Sciatic nerve (tissue), 2 donors: Measurements from ENCODE around the gene CIT. TPM values are rescaled to one million over a fixed set of nuclear protein-coding genes. Genes with fewer than 3 reads are reported as not detected.
A peak's percentile ranks its signal among the peaks of the same experiment; 100 is the strongest.

Experiments used
- ATAC-seq: fragments of 200-7000 bp; cut with Tn5 transposase; one replicate; pipeline ENCODE4 v1.9.1; 2020; ENCODE audit warnings: mild to moderate bottlenecking, moderate library complexity
- DNase-seq: peaks from one replicate; pipeline ENCODE4 v3.0.0-alpha.2; 2020; ENCODE audit warnings: low spot score
- intact Hi-C: fragments of 100-400 bp; cut with DNase I; formaldehyde crosslinking; loops from one replicate; pipeline ENCODE4 v1.14.2; 2022
- total RNA-seq: library from RNA; stranded (reverse); fragmentation: NEBNext Ultra II Directional; extraction: Animal tissue kit (Norgen Biotek cat#: 25700); gene quantifications from one replicate; pipeline ENCODE4 v1.2.1, GENCODE V29; 2021
- donor health status: DM: no; HTN: no; CAD: no.
- donor health status: DM: no; HTN: no; CAD: no.

CIT gene
- total RNA-seq, 1 donor from 2014 or later, result 42.7 TPM

DNA sequence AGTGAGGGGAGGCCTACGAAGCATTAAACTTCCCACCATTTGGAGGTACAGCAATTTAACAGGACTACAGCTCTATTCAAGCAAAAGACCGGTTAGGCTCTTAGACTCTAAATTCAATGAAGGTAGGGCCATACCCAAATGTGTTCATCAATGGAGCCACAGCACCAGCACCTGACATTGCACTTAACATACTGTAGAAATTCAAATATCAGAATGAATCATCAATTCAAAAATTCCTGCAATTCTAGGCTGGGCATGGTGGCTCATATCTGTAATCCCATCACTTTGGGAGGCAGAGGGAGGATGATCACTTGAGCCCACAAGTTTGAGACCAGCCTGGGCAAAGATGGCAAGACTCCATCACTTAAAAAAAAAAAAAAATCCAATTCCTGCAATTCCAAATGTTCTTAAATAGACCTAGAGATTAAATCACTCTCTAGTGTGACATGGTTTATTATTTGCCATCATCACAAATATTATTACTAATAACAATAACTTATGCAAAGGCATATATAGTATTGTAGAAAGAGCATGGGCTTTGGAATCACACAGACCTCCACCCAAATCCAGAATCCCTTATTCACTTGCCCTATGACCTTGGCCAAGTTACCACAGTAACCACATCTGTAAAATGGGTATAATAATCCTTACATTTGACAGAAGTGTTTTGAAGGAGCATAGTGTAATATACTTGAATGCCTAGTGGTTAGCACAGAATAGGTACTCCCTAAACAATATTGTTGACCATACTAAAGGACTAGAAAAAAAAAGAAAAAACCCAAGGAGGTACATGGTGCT is 59.4 kb downstream of the CIT start:
- ATAC-seq (no peak), DNase-seq (no peak)
- intact Hi-C loops, result no loop called here

DNA sequence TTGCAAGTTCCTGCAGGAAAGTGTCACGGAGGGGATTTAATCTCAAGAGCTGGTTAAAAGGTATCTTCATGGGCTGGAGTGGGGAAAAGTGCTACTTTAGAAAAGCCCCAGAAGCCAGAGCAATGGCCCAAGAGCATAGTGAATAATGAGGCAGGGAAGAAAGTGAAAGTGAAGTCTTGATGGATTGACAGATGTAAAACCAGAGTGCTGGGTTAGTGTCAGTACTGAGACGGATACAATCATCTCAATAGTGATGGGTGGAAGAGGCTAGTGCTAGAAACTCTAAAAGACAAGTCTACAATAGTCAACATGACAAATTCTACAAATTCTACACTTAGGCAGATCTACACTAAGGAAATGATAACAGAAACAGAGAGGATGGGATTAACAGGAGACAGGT is 68.1 kb downstream of the CIT start:
- DNase-seq, result no peak
- intact Hi-C loops, result no loop called here
- no peak for ATAC-seq

DNA sequence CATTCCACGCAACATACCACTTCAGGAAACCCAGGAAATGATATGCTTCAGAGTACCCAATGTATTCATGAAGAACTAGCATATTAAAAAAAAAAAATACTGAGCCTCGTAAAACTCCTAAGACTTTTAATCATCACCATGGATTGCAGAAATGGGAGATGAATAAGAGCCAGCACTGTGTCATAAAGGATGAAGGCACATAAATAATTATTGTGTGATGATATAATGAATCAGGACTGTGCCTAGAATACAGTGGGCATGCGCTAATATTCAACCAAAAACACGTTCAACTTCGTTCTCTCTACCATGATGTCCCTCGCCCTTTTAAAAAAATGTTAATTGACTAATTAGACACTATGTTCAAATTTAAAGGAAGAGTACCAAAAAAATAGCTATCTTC is 68.7 kb downstream of the CIT start:
- no peak for ATAC-seq
- no peak for DNase-seq
- intact Hi-C loops, result no loop called here

DNA sequence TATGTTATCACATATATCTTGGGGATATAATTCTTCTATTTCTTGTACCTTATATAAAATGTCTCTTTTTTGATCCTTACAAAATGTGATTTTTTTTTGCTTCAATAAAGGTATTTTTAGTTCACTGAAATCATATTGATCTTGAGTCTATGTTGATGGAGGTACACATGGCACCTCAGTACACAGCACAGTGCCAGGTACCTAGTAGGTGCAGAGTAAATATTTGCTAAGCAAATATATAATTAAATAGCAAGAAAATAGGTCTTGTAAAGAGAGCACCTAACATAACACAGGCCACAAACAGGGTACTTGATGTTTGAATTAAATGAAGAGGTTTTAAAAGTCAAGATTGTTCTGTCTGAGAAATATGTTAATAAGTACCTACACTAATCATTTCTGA is 69.7 kb downstream of the CIT start:
- DNase-seq, result no peak
- ATAC-seq, result no peak
- intact Hi-C loops, result no loop called here

DNA sequence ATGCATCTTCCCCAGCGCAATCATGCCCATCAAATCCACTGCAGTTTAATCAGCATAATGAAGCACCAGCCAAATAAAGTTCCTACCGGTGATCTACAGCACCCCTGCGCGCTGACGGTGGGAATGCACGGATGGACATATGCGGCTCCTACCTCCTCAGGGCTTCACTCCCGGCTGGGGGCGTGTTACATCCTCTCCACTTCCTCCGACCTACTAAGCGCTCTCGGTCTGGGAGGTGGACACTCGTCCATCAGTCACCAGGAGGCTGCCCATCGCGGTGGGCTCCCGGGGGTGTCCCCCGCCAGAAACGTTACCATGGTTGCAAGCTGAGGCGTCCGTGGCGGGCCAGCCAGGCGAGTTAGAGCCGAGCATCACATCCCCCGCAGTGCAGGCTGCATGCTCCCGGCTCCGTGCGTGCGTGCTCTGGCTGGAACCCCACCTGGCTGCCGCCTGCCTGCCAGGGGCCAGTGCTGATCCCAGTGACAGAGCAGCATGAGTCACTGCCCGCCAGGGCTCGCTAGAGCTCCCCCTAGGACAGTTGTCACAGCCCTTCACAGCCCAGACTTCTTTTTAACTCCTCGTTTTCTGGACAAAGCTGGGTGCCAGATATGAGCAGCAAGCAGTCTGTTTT is 73.0 kb downstream of the CIT start:
- intact Hi-C loops, result loop anchor here (5.0 kb wide), 1 partner anchor 98 kb away; no protein-coding TSS in a partner anchor
- DNase-seq (peak; percentile 72), ATAC-seq (peak; percentile 84)

DNA sequence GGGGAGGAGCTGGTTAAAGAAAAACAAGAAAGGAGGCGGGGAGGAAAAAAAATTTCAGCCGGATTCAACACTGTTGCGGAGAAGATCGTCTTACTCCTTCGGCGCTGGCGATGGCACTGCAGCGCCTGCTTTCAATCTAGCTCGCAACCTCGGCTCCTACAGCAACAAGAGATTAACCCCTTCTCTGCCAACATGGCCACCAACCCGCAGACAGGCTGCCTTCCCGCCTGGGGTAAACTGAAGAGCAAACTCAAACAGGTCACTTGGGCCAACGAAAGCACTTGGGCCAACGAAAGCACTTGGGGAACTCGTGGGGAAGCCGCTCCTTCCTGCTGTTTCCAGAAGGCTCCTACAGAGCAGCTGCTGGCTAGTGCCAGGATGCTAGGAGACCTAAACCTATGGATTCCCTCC is 73.7 kb downstream of the CIT start:
- DNase-seq, result peak; percentile 62
- ATAC-seq, result peak; percentile 85
- intact Hi-C loops, result loop anchor here (5.0 kb wide), 1 partner anchor 99 kb away; no protein-coding TSS in a partner anchor

DNA sequence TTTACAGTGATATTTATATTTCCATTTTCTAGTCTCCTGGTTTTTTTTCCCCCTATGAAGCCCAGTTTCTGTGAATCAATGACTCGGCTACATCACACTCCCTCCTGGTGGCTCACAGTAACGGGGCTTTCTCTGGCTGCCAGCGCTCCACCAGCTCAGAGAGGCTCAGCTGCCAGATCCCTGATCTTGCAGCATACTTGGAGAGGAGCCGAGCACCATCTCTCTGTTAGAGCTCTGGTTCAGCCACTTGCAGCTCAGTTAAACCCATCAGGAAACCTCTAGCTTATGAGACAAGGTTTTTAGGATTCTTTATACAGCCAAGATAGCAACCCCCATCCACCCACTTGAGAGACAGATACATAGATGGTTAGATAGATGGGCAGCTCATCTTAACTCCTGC is 74.6 kb downstream of the CIT start:
- intact Hi-C loops, result loop anchor here (5.0 kb wide), 1 partner anchor 100 kb away; no protein-coding TSS in a partner anchor
- DNase-seq (peak; percentile 71), ATAC-seq (peak; percentile 81)

DNA sequence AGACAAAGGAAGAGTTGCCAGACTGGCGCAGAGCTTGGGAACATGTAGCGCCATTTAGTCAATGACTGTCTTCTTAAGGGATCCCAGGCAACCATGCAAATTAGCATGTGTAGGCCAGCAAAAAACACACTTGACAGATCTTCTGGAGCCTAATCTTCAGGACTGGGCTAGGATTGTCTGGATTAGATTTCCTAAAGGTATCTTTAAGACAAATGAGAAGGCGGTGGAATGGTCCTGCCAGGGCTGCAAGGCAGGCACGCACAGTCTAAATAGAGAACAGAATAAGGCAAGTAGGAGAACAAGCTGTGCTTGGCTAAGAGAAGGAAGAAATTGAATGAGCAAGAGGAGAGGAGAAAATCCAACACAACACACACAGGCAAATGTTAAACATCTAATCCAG is 80.0 kb downstream of the CIT start:
- no peak for ATAC-seq
- intact Hi-C loops, result no loop called here
- no peak for DNase-seq

DNA sequence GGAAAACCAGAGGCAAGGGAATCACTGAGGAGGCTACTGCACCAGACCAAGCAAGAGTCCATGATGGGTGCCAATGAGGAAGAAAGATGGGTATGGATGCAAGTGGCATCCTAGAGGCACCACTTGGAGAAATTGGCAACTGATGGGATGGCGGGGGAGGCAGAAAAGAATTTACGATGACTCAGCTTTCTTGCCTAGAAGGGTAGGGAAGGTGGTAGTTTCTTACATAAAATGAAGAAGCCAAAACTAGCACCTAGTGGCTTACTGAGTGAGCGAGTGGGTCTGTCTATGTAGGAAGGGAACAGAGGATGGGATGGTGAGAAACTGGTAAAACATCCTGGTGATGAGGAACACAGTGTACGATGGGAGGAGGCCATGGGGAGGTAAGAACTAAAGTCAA is 80.8 kb downstream of the CIT start:
- ATAC-seq (no peak), DNase-seq (no peak)
- intact Hi-C loops, result no loop called here

DNA sequence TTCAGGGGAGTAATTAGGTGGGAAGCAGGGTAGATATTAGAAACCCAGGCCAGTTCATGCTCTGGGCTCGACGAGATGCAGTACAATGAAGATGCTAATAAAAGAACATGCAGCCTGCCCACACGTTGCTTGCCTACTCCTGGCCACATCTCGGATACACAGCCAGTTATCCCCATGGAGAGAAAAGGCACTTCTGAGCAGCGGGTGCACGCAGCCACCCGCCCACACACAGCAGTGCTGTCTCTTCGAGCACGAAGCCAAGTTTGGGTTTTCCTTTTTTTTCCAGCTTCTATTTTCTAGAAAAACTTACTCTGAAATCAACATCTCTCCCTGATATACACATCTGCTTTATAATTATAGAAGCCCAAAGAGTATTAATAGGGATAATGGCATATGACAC is 85.7 kb downstream of the CIT start:
- no peak for DNase-seq
- intact Hi-C loops, result no loop called here
- ATAC-seq, result no peak

DNA sequence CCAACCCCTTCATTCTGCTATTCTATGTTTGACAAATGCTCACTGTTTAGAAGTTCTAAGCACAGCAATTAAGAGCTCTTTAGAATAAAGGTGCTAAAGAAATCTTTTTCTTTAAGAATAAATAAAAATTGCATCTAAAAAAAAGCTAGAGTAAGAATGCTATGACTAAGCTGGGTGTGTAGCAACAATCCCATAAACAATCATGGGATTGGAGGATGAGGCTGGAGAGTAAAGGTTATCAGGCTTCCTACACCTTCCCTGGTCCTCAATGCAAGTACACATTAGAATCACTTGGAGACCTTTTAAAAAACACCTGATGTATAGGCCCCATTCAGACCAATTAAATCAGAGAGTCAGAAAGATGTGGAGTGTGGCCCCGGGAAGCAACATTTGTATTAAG is 88.3 kb downstream of the CIT start:
- ATAC-seq (no peak), DNase-seq (no peak)
- intact Hi-C loops, result no loop called here

DNA sequence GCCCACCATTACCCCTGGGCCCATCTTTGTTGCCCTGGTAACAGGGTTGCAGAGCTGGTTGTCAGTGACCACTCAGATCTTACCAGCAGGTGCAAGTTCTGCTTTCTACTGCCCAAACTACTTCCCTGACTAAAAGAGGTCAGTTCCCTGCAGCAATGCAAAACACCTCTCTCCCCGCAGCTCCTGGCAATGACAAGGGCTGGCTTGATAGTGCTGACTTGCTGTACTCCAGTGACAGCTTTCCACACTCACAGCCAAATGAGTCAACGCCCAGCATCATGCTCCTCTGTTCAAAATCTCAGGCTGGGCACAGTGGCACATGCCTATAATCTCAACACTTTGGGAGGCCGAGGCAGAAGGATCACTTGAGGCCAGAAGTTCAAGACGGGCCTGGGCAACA is 90.6 kb downstream of the CIT start:
- no peak for DNase-seq
- intact Hi-C loops, result no loop called here
- no peak for ATAC-seq

DNA sequence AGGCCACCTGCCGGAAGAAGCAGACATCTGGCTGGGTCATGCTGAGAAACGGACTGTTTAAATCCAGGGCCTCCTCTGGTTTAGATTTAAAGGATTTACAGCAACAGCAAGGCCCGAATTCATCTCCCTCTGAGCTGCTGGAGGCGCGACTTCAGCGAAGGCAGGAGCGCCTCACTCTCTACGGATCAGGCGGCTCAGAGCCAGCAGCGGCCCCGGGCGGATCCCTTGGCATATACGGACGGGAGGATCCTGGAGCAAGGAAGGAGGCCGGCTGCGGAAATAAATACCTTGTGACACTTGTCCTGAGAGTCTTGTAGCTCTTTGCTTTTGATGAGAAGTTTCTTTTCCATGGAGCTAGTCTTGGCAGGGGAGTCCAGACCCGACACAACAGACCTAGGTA is 92.4 kb downstream of the CIT start:
- ATAC-seq (no peak), DNase-seq (no peak)
- intact Hi-C loops, result loop anchor here (5.0 kb wide), 1 partner anchor 113 kb away; no protein-coding TSS in a partner anchor

DNA sequence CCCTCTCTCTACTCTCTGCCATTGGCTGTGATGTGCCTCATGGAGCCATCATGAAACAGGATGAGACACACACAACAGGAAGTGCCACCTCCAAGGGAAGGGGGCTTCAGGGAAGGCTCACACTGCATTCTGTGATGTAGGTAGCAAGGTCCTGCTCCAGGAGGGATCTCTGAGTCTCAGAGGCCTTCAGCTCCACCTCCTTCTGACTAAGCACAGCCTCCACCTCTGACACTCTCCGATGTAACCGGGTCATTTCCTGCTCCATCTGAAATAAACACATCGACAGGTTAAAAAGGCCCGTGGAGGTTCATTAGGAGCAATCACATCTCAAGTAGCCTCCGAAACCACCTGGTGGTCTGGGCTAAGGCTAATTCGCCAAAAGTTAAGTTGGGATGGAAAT is 93.3 kb downstream of the CIT start:
- intact Hi-C loops, result loop anchor here (5.0 kb wide), 1 partner anchor 114 kb away; no protein-coding TSS in a partner anchor
- DNase-seq, result no peak
- no peak for ATAC-seq

DNA sequence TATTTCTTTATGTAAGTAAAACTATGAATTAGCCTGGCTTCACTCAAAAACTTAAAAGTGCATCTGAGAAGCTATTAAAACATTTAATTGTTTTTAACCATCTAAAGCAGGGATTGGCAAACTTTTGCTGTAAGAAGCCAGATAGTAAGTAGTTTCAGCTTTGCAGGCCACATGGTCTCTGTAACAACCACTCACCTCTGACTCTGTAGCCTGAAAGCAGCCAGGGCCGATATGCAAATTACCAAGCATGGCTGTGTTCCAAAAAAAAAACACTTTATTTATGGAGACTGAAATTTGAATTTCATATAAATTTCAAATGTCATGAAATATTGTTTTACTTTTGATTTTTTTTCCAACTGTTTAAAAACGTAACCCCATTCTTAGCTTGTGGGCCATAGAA is 95.3 kb downstream of the CIT start:
- DNase-seq, result no peak
- ATAC-seq, result no peak
- intact Hi-C loops, result loop anchor here (5.0 kb wide), 1 partner anchor 115 kb away; no protein-coding TSS in a partner anchor

DNA sequence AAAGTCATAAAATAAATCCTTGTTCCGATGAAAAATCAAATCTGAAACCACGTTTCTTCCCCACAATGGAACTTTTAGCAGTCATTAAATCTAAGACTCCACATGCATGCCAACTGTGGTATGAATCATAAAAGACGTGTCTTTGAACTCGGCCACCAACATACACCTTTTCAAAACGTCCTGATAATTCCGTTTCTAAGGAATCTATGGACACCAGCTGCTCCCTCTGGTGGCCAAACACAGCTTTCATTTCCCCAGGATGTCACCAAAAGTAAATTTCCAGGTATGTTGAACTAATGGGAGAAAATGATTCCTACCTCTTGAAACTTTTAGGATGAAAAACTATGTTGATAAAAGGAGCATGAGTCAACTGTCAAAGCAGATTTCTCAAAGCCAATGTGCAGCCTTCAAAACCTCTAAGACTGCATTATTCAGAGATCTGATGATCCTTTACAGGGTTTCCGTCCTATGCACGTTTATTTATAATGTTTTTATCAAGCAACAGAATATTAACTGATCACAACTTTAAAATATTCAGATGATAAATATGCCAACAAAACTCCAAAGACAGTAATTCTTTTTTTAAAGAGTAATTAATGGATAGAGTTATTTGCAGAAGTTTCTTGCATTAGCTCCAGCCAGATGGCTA is 96.2 kb downstream of the CIT start:
- intact Hi-C loops, result loop anchor here (5.0 kb wide), 1 partner anchor 116 kb away; no protein-coding TSS in a partner anchor
- DNase-seq, result peak; percentile 70
- ATAC-seq, result no peak

DNA sequence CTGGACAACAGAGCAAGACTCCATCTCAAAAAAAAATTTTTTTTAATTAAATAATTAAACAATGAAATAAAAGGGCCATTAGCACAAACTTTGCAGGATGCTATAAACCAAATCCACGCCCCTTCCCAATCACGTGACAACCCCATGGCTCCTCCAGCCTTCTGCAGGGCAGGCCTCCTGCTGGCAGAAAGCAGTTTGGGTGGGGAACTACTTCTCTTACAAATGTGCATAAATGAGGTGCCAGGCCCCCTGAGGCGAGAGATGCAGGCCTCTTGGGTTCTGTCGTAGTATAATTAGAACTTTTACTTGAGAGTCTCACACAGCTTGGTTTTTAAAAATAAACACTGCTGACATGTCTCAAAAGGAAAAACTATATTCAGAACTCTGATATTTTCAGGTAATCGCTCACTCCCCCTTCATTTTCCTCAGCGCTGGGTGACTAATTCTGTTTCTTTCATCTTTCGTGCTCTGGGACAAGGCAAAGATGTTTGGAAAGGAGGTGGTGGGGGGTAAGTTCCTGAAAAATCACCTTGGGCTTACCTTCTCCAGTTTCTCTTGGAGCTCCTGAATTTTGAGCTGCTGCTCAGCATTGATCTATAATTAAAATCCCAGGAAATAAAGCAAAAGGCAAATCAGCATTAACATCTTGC is 101.7 kb downstream of the CIT start:
- intact Hi-C loops, result no loop called here
- no peak for ATAC-seq

DNA sequence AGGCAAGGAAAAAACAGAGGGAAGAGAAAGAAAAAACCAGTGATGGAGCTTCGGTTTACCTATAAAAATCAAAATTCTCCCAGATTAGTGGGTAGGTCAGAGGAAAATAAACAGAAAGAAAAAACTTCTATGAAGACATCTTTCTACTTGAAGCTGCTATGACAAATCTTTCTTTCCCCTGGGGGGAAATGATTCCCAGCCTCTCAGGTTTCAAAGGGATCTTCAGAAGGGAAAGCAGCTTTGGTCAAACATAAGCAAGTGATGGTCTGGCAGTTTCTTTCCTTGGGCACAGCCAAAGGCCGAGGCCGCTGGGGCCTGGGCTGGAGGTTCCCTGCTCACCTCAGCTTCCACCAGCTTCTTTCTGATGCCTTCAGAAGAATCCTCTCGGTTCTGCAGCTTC is 104.7 kb downstream of the CIT start:
- intact Hi-C loops, result no loop called here
- ATAC-seq, result no peak
- no peak for DNase-seq

More for the DNA sequence above, 101.7 kb downstream of the CIT start:
- no peak for DNase-seq

DNA sequence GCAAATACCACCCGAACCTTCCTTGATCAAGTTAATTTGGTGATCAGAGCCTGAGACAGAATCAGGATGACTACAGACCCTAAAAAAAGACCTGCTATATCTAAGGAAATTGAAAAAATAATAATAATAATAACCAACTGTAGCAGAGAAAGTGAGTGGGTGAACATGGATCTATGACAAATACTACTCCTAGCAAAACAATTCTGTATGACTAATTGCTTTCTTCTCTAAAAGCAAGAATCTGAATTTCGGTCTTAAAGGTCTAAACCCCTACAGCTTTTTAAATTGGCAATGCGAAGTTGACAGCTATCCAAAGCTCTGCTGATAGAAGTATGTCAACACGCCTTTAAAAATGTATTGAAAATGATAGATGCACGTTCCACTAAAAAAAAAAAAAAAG is 107.0 kb downstream of the CIT start:
- ATAC-seq, result no peak
- intact Hi-C loops, result no loop called here
- DNase-seq, result no peak
